Pons (tissue), 1 donor: ENCODE data around the gene RPTOR.

Source experiments
- DNase-seq: peaks from one replicate; pipeline ENCODE4 v3.0.0-alpha.2; 2016; ENCODE audit warnings: low spot score

RPTOR gene

GRCh38 chr17:80768389-80768788 lies 223.8 kb downstream of the RPTOR start:
- no peak for DNase-seq

- no peak for DNase-seq
Observed at GRCh38 chr17:80768936-80769335, 224.3 kb downstream of the RPTOR start.

GRCh38 chr17:80769516-80769915 lies 224.9 kb downstream of the RPTOR start:
- DNase-seq = no peak

- DNase-seq = no peak
Observed at GRCh38 chr17:80769936-80770625, 225.4 kb downstream of the RPTOR start.

- no peak for DNase-seq
Observed at GRCh38 chr17:80770881-80771611, 226.4 kb downstream of the RPTOR start.

- no peak for DNase-seq
Observed at GRCh38 chr17:80771612-80772005, 227.0 kb downstream of the RPTOR start.

GRCh38 chr17:80772906-80773242 lies 228.2 kb downstream of the RPTOR start:
- DNase-seq = no peak

- peak; percentile 54 for DNase-seq
Observed at GRCh38 chr17:80773243-80773991, 228.8 kb downstream of the RPTOR start.

- DNase-seq = no peak
Observed at GRCh38 chr17:80774146-80774545, 229.5 kb downstream of the RPTOR start.

- DNase-seq = no peak
Observed at GRCh38 chr17:80774643-80775281, 230.1 kb downstream of the RPTOR start.

GRCh38 chr17:80775863-80776262 lies 231.2 kb downstream of the RPTOR start:
- no peak for DNase-seq

GRCh38 chr17:80777274-80777673 lies 232.6 kb downstream of the RPTOR start:
- DNase-seq = no peak

GRCh38 chr17:80778716-80779115 lies 234.1 kb downstream of the RPTOR start:
- DNase-seq = no peak

- no peak for DNase-seq
Observed at GRCh38 chr17:80779336-80779735, 234.7 kb downstream of the RPTOR start.

GRCh38 chr17:80779961-80780380 lies 235.3 kb downstream of the RPTOR start:
- no peak for DNase-seq

GRCh38 chr17:80780381-80781198 lies 236.0 kb downstream of the RPTOR start:
- DNase-seq = no peak

- no peak for DNase-seq
Observed at GRCh38 chr17:80781211-80781610, 236.6 kb downstream of the RPTOR start.

GRCh38 chr17:80781807-80782277 lies 237.2 kb downstream of the RPTOR start:
- no peak for DNase-seq

GRCh38 chr17:80782536-80783427 lies 238.1 kb downstream of the RPTOR start:
- DNase-seq = no peak

- DNase-seq = no peak
Observed at GRCh38 chr17:80783486-80783885, 238.8 kb downstream of the RPTOR start.
